MM.1S (cell line): ENCODE results near the gene ITGB5.
A peak's percentile ranks its signal among the peaks of the same experiment; 100 is the strongest.

Source experiments
- DNase-seq: peaks from one replicate; pipeline ENCODE4 v3.0.0-alpha.2; 2015
- H2AFZ ChIP-seq: fragments of 300-600 bp; sonication (generic); 2 replicates; pipeline ENCODE4 v1.6.0; 2016; ENCODE audit warnings: antibody characterized with exemption, low read length
- H3F3A ChIP-seq: fragments of 300-600 bp; sonication (generic); 2 replicates; pipeline ENCODE4 v1.6.1; 2016; ENCODE audit warnings: mild to moderate bottlenecking, antibody characterized with exemption, low read length, moderate library complexity, mixed read lengths; ENCODE audit not compliant: insufficient read depth
- H3K27ac ChIP-seq: fragments of 300-600 bp; sonication (generic); 2 replicates; pipeline ENCODE4 v1.5.1; 2016; ENCODE audit warnings: mild to moderate bottlenecking, low read length
- H3K27me3 ChIP-seq: fragments of 300-600 bp; sonication (generic); replicated peaks from 2 replicates; pipeline ENCODE4 v1.6.0; 2016; ENCODE audit warnings: low read length; ENCODE audit not compliant: insufficient read depth
- H3K36me3 ChIP-seq: fragments of 300-600 bp; sonication (generic); replicated peaks from 2 replicates; pipeline ENCODE4 v1.6.1; 2016; ENCODE audit warnings: mild to moderate bottlenecking, low read length, mixed read lengths; ENCODE audit not compliant: insufficient read depth
- H3K4me1 ChIP-seq: fragments of 300-600 bp; sonication (generic); 2 replicates; pipeline ENCODE4 v1.6.1; 2016; ENCODE audit warnings: low read length, mixed read lengths
- H3K4me2 ChIP-seq: fragments of 300-600 bp; sonication (generic); 2 replicates; pipeline ENCODE4 v1.6.0; 2016; ENCODE audit warnings: low read depth, low read length
- H3K4me3 ChIP-seq: fragments of 300-600 bp; sonication (generic); 2 replicates; pipeline ENCODE4 v1.5.1; 2016; ENCODE audit warnings: low read length, mixed read lengths
- H3K79me2 ChIP-seq: fragments of 300-600 bp; sonication (generic); 2 replicates; pipeline ENCODE4 v1.6.1; 2016; ENCODE audit warnings: mixed run types, low read length, mixed read lengths
- H3K9ac ChIP-seq: fragments of 300-600 bp; sonication (generic); 2 replicates; pipeline ENCODE4 v1.6.1; 2016; ENCODE audit warnings: low read length, mixed read lengths
- H3K9me2 ChIP-seq: fragments of 300-600 bp; sonication (generic); replicated peaks from 2 replicates; pipeline ENCODE4 v1.6.1; 2016; ENCODE audit warnings: mild to moderate bottlenecking, low read length, mixed read lengths; ENCODE audit not compliant: insufficient read depth
- H3K9me3 ChIP-seq: fragments of 300-600 bp; sonication (generic); replicated peaks from 2 replicates; pipeline ENCODE4 v1.6.1; 2016; ENCODE audit warnings: mild to moderate bottlenecking, low read length, mixed read lengths; ENCODE audit not compliant: insufficient read depth
- H4K20me1 ChIP-seq: fragments of 300-600 bp; sonication (generic); 2 replicates; pipeline ENCODE4 v1.6.1; 2016; ENCODE audit warnings: mild to moderate bottlenecking, low read length, moderate library complexity, mixed read lengths; ENCODE audit not compliant: insufficient read depth
- CTCF ChIP-seq: fragments of 300-600 bp; sonication (generic); IDR thresholded peaks from 2 replicates; pipeline ENCODE4 v1.5.1; 2016; ENCODE audit warnings: antibody characterized with exemption, low read length, mixed read lengths
- EZH2 ChIP-seq: fragments of 300-600 bp; sonication (generic); optimal IDR thresholded peaks from 2 replicates; pipeline ENCODE3; 2017; ENCODE audit warnings: low read depth, mild to moderate bottlenecking, antibody characterized with exemption, low read length, mixed read lengths
- EZH2phosphoT487 ChIP-seq: fragments of 300-600 bp; sonication (generic); IDR thresholded peaks from 2 replicates; pipeline ENCODE4 v1.6.1; 2018; ENCODE audit warnings: antibody characterized with exemption, low read length

Gene ITGB5

GRCh38 chr3:124774327-124774718, 112.8 kb downstream of the ITGB5 start:
- H3K4me1 ChIP-seq = peaks cover 59% of the 10 kb centered on the region
- H3F3A ChIP-seq = peaks cover 35% of the 10 kb centered on the region
- H3K27me3 ChIP-seq = no peaks in the 10 kb centered on the region
- no peaks in the 10 kb centered on the region for H3K79me2 ChIP-seq
- H3K4me3 ChIP-seq = no peak overlapping the region
- H2AFZ ChIP-seq = no peak overlapping the region
- no peaks in the 10 kb centered on the region for H3K9me3 ChIP-seq
- TF ChIP-seq CTCF (no peak), EZH2phosphoT487 (no peak), EZH2 (no peak)
- H4K20me1 ChIP-seq = no peaks in the 10 kb centered on the region
- DNase-seq = no peak
- H3K27ac ChIP-seq = peak overlapping the region; percentile 85; the same call in 1 of the 2 replicates
- no peaks in the 10 kb centered on the region for H3K9me2 ChIP-seq
- H3K9ac ChIP-seq = no peak overlapping the region
- H3K36me3 ChIP-seq = no peaks in the 10 kb centered on the region
- H3K4me2 ChIP-seq = no peak overlapping the region

- Histone ChIP-seq H2AFZ (no peak overlapping the region; the same call in 1 of the 2 replicates), H3K4me3 (no peak overlapping the region), H3K9ac (no peak overlapping the region), H3F3A (peaks cover 35% of the 10 kb centered on the region), H3K27ac (peak overlapping the region; percentile 85), H3K4me2 (peak overlapping the region; percentile 14), H3K27me3 (no peaks in the 10 kb centered on the region), H4K20me1 (no peaks in the 10 kb centered on the region), H3K4me1 (peaks cover 66% of the 10 kb centered on the region), H3K9me3 (no peaks in the 10 kb centered on the region), H3K36me3 (no peaks in the 10 kb centered on the region), H3K79me2 (no peaks in the 10 kb centered on the region), H3K9me2 (no peaks in the 10 kb centered on the region)
- peak; percentile 73 for DNase-seq
- TF ChIP-seq EZH2 (no peak), EZH2phosphoT487 (no peak), CTCF (no peak)
Measured at GRCh38 chr3:124773351-124774326, 113.5 kb downstream of the ITGB5 start.

- Histone ChIP-seq H4K20me1 (no peaks in the 10 kb centered on the region), H3K27me3 (no peaks in the 10 kb centered on the region), H3K9ac (no peak overlapping the region), H3K4me1 (peaks cover 61% of the 10 kb centered on the region), H2AFZ (no peak overlapping the region), H3F3A (peaks cover 35% of the 10 kb centered on the region), H3K4me2 (peak overlapping the region; percentile 12; the same call in 1 of the 2 replicates), H3K36me3 (no peaks in the 10 kb centered on the region), H3K9me3 (no peaks in the 10 kb centered on the region), H3K27ac (peak overlapping the region; percentile 85; the same call in 1 of the 2 replicates), H3K9me2 (no peaks in the 10 kb centered on the region), H3K79me2 (no peaks in the 10 kb centered on the region), H3K4me3 (no peak overlapping the region)
- TF ChIP-seq CTCF (no peak), EZH2phosphoT487 (no peak), EZH2 (no peak)
- no peak for DNase-seq
Measured at GRCh38 chr3:124772081-124772831, 114.9 kb downstream of the ITGB5 start.
